ENCODE data around the gene FLVCR2.

The FLVCR2 gene

DNA sequence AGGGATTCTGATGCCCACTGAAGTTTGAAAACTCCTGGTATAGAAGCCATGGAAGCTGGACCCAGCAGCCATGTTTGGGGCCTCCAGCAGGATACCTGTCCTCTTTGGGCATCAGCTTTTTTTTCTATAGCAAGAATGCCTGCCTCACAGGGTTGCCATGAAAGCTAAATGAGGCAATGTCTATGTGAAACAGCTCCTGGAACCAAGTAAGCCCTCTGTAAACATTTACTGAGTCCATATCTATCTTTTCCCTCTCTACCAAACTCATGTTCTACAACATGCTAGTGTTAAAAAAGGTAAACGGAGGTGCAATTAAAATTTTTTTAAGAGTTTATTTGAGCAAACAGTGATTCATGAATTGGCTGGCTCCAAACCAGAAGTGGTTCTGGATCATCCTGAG, 28.6 kb downstream of the FLVCR2 start:
- in situ Hi-C loops (cut with HindIII; ENCODE audit: low sequenced_read_pairs): no loop called here
- no peak overlapping the region for H3K4me3 ChIP-seq (ENCODE audit: low read depth, low read length)
- TF ChIP-seq CTCF (IDR thresholded peaks at IDR 0.05; ENCODE audit: low read depth, low read length, missing control alignments): no peak
- DNase-seq (ENCODE audit: low read depth): no peak

DNA sequence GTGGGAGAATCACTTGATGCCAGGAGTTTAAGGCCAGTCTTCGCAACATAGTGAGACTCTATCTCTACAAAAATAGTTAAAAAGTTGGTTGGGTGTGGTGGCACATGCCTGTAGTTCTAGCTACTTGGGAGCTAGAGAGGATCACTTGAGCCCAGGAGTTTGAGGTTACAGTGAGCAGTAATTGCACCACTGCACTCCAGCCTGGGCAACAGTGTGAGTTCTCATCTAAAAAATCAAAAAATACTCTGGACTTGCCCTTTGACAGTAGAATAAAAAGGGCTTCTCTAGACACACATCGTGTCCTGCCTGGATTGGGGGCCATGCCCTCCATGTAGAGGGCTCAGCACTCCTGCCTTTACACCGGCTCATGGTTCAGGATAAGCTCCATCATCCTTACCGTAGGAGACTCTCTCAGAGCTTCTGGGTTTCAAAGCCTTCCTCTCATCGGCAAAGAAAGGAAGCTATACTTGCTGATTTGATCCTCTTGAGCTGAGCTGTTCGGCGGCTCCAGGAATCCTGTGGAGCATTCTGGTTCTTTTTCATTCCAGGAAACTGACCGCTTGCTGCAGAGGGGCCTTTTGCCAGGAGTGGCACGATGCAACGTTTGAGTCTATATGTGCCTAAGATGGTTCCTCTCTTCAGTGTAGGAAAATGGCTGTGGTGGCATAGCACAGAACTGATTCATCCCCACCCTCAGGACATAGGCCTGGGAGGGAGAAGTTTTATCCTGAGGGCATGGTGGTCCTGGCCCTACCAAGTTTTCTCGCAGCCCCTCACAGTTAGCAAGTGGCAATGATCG, 29.6 kb downstream of the FLVCR2 start:
- no peak for DNase-seq (ENCODE audit: low read depth)
- H3K4me3 ChIP-seq (ENCODE audit: low read depth, low read length): no peak overlapping the region
- in situ Hi-C loops (cut with HindIII; ENCODE audit: low sequenced_read_pairs): no loop called here
- no peak for TF ChIP-seq CTCF (IDR thresholded peaks at IDR 0.05; ENCODE audit: low read depth, low read length, missing control alignments)

DNA sequence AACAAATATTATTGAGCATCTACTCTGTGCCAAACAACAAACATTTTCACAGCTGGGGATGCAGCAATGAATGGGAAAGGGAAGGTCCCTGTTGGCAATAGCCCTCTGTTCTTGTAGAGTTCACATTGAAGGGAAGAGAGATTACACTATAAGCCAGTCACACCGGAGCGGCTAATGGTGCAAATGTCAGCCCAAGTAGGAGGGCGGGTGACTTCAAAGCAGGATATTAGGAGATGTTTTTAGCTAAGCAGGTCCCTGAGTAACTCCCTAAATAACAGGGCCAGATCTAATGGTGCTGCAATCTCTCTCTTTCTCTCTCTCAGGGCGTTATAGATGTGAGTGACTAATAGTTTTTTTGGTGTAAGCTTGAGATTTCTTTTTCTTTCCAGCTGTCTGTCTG, 30.7 kb downstream of the FLVCR2 start:
- DNase-seq (ENCODE audit: low read depth): no peak
- in situ Hi-C loops (cut with HindIII; ENCODE audit: low sequenced_read_pairs): no loop called here
- no peak for TF ChIP-seq CTCF (IDR thresholded peaks at IDR 0.05; ENCODE audit: low read depth, low read length, missing control alignments)
- H3K4me3 ChIP-seq (ENCODE audit: low read depth, low read length): no peak overlapping the region

DNA sequence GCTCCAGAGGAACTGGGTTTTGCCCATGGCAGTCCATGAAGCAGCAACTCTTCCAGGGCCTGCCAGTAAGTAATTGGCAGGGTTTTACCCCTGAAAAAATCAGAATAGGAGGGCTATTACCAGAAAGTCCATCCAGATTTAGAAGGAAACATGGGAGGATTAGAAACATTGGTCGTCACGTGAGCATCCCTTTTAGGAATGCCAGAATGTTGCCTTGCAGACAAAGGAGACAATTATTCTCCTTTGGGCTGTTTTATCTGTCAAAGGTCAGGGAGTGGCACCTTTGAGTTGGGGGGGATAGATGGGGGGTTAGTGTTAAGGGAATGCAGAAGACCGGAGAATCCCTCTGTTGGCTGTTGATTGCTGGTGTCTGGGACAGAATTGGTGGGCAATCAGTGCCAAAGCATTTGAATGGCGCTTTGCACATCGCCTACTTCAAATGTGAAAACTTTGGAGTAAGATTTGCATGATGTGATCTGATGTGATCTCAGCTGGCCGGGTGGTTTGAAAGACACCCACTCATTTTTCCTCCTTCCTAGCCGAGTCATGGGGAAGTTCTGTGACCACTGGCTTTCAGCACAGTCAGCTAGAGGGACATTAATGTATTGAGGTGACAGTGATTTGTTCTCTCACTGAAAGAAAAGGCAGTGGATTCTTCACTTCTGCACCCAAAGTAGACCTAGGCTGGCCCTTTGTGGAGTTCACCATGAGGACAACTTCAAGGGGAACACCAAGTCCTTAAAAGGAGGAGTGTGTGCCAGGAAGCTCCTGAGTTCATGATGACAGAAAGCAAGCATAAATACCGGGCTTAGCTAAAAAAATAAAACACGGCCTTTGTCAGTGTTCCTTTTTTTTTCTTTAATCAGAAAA, 31.4 kb downstream of the FLVCR2 start:
- no peak for DNase-seq (ENCODE audit: low read depth)

GRCh38 chr14:75610834-75611233, 32.4 kb downstream of the FLVCR2 start:
- no peak overlapping the region for H3K4me3 ChIP-seq (ENCODE audit: low read depth, low read length)
- in situ Hi-C loops (cut with HindIII; ENCODE audit: low sequenced_read_pairs): no loop called here
- no peak for TF ChIP-seq CTCF (IDR thresholded peaks at IDR 0.05; ENCODE audit: low read depth, low read length, missing control alignments)
- DNase-seq (ENCODE audit: low read depth): no peak

More for the DNA sequence above, 31.4 kb downstream of the FLVCR2 start:
- in situ Hi-C loops (cut with HindIII; ENCODE audit: low sequenced_read_pairs): no loop called here
- H3K4me3 ChIP-seq (ENCODE audit: low read depth, low read length): no peak overlapping the region
- no peak for TF ChIP-seq CTCF (IDR thresholded peaks at IDR 0.05; ENCODE audit: low read depth, low read length, missing control alignments)

GRCh38 chr14:75612157-75612556, 33.7 kb downstream of the FLVCR2 start:
- in situ Hi-C loops (cut with HindIII; ENCODE audit: low sequenced_read_pairs): no loop called here
- no peak for DNase-seq (ENCODE audit: low read depth)
- H3K4me3 ChIP-seq (ENCODE audit: low read depth, low read length): no peak overlapping the region
- no peak for TF ChIP-seq CTCF (IDR thresholded peaks at IDR 0.05; ENCODE audit: low read depth, low read length, missing control alignments)

All from astrocyte of the cerebellum (primary cell).